GM18907 (cell line): ENCODE data around the gene FAM43A.

ENCODE experiments used
- ATAC-seq: cut with Tn5 transposase; IDR thresholded peaks from one replicate; pipeline ENCODE4 v1.9.1; 2021; ENCODE audit warnings: mild to moderate bottlenecking, moderate library complexity; ENCODE audit not compliant: unreplicated experiment

Gene FAM43A

GRCh38 chr3:194705761-194706160 is 20.1 kb downstream of the FAM43A start:
- ATAC-seq, result no peak

- no peak for ATAC-seq
These were observed 21.5 kb downstream of the FAM43A start for GRCh38 chr3:194707147-194707540.

GRCh38 chr3:194711286-194711685 is 25.6 kb downstream of the FAM43A start:
- no peak for ATAC-seq

GRCh38 chr3:194711913-194712312 is 26.2 kb downstream of the FAM43A start:
- no peak for ATAC-seq

GRCh38 chr3:194713299-194714136 is 27.8 kb downstream of the FAM43A start:
- no peak for ATAC-seq

GRCh38 chr3:194714137-194714455 is 28.4 kb downstream of the FAM43A start:
- no peak for ATAC-seq

GRCh38 chr3:194714564-194714963 is 28.9 kb downstream of the FAM43A start:
- no peak for ATAC-seq

GRCh38 chr3:194715022-194715800 is 29.5 kb downstream of the FAM43A start:
- no peak for ATAC-seq

- no peak for ATAC-seq
These were observed 32.4 kb downstream of the FAM43A start for GRCh38 chr3:194718079-194718478.

GRCh38 chr3:194720048-194720447 is 34.4 kb downstream of the FAM43A start:
- ATAC-seq, result no peak

GRCh38 chr3:194723846-194724618 is 38.3 kb downstream of the FAM43A start:
- no peak for ATAC-seq

GRCh38 chr3:194725346-194725745 is 39.7 kb downstream of the FAM43A start:
- no peak for ATAC-seq

- ATAC-seq, result no peak
These were observed 41.9 kb downstream of the FAM43A start for GRCh38 chr3:194727435-194728128.

- ATAC-seq, result no peak
These were observed 43.3 kb downstream of the FAM43A start for GRCh38 chr3:194728986-194729385.

- ATAC-seq, result no peak
These were observed 44.7 kb downstream of the FAM43A start for GRCh38 chr3:194730365-194730764.

- no peak for ATAC-seq
These were observed 45.9 kb downstream of the FAM43A start for GRCh38 chr3:194731506-194732073.

- no peak for ATAC-seq
These were observed 46.9 kb downstream of the FAM43A start for GRCh38 chr3:194732617-194733016.

GRCh38 chr3:194736277-194736895 is 50.7 kb downstream of the FAM43A start:
- ATAC-seq, result no peak

GRCh38 chr3:194736896-194737600 is 51.4 kb downstream of the FAM43A start:
- ATAC-seq, result no peak
